ENCODE measurements around the gene ZFX. TPM values are rescaled to one million over a fixed set of nuclear protein-coding genes. Genes with fewer than 3 reads are reported as not detected.
"Not testable (repeated sequence)": the region's sequence is repeated elsewhere in the genome, so short reads cannot be mapped to it uniquely, and the experiment has no call there.

ZFX gene
- total RNA-seq, 1 experiment from 2014 or later, result 36.1 TPM

DNA sequence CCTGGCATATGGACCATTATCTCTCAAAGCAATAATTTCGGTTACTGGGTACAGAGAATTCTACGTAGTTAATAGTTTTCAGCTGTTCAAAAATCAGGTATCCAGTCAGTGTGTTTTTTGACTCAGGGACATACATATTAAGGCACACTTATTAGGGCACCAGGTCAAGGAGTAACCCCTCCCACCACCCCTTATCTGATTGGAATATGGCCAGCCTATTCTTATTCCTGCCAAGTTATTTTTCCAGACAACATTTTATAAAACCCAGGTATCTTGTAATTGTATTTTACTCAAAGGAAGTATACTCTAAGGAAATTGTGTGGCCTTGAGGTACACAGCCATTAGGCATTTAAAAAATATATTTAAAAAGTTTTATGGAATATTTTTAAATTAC, 4.3 kb downstream of the ZFX start:
- no peak overlapping the region for H3K4me3 ChIP-seq (ENCODE audit: low read depth, low read length)
- no peak overlapping the region for H3K4me3 Mint-ChIP-seq (ENCODE audit: unreplicated experiment)
- no peaks in the 10 kb centered on the region for H3K36me3 ChIP-seq (ENCODE audit: control insufficient read depth, insufficient read depth, low read length)
- H3K9me3 ChIP-seq, result no peaks in the 10 kb centered on the region
- peaks cover 14% of the 10 kb centered on the region for H3K4me1 Mint-ChIP-seq (ENCODE audit: low read depth, unreplicated experiment)
- H3K9me3 Mint-ChIP-seq (ENCODE audit: unreplicated experiment), result no peaks in the 10 kb centered on the region
- DNase-seq, result no peak
- no TSS peak for BruUV-seq (replicated peaks)
- CTCF ChIA-PET, result no interaction called here
- POLR2A ChIA-PET, result no interaction called here
- no peaks in the 10 kb centered on the region for H3K27me3 Mint-ChIP-seq (ENCODE audit: insufficient read depth, unreplicated experiment)
- TF ChIP-seq, protein P1, sequence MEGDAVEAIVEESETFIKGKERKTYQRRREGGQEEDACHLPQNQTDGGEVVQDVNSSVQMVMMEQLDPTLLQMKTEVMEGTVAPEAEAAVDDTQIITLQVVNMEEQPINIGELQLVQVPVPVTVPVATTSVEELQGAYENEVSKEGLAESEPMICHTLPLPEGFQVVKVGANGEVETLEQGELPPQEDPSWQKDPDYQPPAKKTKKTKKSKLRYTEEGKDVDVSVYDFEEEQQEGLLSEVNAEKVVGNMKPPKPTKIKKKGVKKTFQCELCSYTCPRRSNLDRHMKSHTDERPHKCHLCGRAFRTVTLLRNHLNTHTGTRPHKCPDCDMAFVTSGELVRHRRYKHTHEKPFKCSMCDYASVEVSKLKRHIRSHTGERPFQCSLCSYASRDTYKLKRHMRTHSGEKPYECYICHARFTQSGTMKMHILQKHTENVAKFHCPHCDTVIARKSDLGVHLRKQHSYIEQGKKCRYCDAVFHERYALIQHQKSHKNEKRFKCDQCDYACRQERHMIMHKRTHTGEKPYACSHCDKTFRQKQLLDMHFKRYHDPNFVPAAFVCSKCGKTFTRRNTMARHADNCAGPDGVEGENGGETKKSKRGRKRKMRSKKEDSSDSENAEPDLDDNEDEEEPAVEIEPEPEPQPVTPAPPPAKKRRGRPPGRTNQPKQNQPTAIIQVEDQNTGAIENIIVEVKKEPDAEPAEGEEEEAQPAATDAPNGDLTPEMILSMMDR (IDR thresholded peaks at IDR 0.05; ENCODE audit: insufficient read depth in 1 of 2, low read depth in 1 of 2, low read length in 1 of 2, severe bottlenecking in 1 of 2, unreplicated experiment in 1 of 2), result no peak
- H3K27me3 ChIP-seq (replicated peaks; ENCODE audit: control insufficient read depth, insufficient read depth, low read length), result no peaks in the 10 kb centered on the region
- no peak overlapping the region for H3K27ac Mint-ChIP-seq (ENCODE audit: unreplicated experiment)
- peaks cover 20% of the 10 kb centered on the region; the same call in 1 of the 2 replicates for H3K4me1 ChIP-seq
- peaks cover 43% of the 10 kb centered on the region for H3K36me3 Mint-ChIP-seq (ENCODE audit: insufficient read depth, unreplicated experiment)
- intact Hi-C loops (cut with micrococcal nuclease; ENCODE audit: unreplicated experiment), result loop anchor here (5.0 kb wide), 1 partner anchor 34 kb away; no protein-coding TSS in a partner anchor

DNA sequence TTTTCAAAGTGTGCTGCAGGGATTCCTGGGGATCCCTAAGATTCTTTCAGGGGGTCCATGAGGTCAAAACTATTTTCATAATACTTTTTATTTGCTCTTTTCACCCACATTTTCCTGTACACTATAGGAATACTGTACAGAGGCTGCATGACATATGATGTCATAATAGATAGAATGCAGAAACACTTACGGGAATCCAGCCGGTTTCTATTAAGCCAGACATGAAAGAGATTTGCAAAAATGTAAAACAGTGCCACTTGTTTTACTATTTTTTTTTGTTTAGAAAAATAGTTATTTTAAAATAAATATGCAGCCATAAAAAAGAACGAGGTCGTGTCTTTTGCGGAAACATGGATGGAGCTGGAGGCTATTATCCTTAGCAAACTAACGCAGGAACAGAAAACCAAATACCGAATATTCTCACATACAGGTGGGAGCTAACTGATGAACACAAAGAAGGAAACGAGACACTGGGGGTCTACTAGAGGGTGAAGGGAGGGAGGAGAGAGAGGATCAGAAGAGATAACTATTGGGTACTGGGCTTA, 5.0 kb downstream of the ZFX start:
- H3K36me3 Mint-ChIP-seq (ENCODE audit: insufficient read depth, unreplicated experiment), result peaks cover 43% of the 10 kb centered on the region
- H3K27me3 Mint-ChIP-seq (ENCODE audit: insufficient read depth, unreplicated experiment), result no peaks in the 10 kb centered on the region
- BruUV-seq (replicated peaks), result no TSS peak
- peaks cover 14% of the 10 kb centered on the region for H3K4me1 Mint-ChIP-seq (ENCODE audit: low read depth, unreplicated experiment)
- no peaks in the 10 kb centered on the region for H3K9me3 Mint-ChIP-seq (ENCODE audit: unreplicated experiment)
- Histone ChIP-seq H3K4me1 (peaks cover 20% of the 10 kb centered on the region; the same call in 1 of the 2 replicates), H3K4me3 (ENCODE audit: low read depth, low read length) (no peak overlapping the region), H3K9me3 (no peaks in the 10 kb centered on the region), H3K36me3 (ENCODE audit: control insufficient read depth, insufficient read depth, low read length) (no peaks in the 10 kb centered on the region), H3K27me3 (replicated peaks; ENCODE audit: control insufficient read depth, insufficient read depth, low read length) (no peaks in the 10 kb centered on the region)
- no peak overlapping the region for H3K4me3 Mint-ChIP-seq (ENCODE audit: unreplicated experiment)
- no peak for DNase-seq
- intact Hi-C loops (cut with micrococcal nuclease; ENCODE audit: unreplicated experiment), result loop anchor here (5.0 kb wide), 1 partner anchor 33 kb away; no protein-coding TSS in a partner anchor
- TF ChIP-seq, protein P1 (IDR thresholded peaks at IDR 0.05; ENCODE audit: insufficient read depth in 1 of 2, low read depth in 1 of 2, low read length in 1 of 2, severe bottlenecking in 1 of 2, unreplicated experiment in 1 of 2), result no peak
- H3K27ac Mint-ChIP-seq (ENCODE audit: unreplicated experiment), result no peak overlapping the region
- ChIA-PET POLR2A (no interaction called here), CTCF (no interaction called here)

DNA sequence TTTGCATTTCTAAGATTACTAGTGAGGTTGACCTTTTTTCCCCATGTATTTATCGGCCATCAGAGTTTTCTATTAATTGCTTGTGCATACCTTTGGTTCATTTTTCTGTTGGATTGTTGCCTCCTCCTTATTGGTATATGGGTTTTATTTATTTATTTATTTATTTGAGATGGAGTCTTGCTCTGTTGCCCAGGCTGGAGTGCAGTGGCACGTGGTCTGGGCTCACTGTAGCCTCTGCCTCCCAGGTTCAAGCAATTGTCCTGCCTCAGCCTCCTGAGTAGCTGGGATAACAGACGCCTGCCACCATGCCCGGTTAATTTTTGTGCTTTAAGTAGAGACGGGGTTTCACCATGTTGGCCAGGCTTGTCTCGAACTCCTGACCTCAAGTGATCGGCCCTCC, 6.2 kb downstream of the ZFX start:
- Mint-ChIP-seq H3K4me1 (ENCODE audit: low read depth, unreplicated experiment) (peaks cover 14% of the 10 kb centered on the region), H3K36me3 (ENCODE audit: insufficient read depth, unreplicated experiment) (peaks cover 33% of the 10 kb centered on the region)
- H3K27ac Mint-ChIP-seq (ENCODE audit: unreplicated experiment); BruUV-seq (replicated peaks); H3K9me3 Mint-ChIP-seq (ENCODE audit: unreplicated experiment); H3K27me3 Mint-ChIP-seq (ENCODE audit: insufficient read depth, unreplicated experiment); POLR2A ChIA-PET; CTCF ChIA-PET; H3K4me3 ChIP-seq (ENCODE audit: low read depth, low read length); intact Hi-C loops (cut with micrococcal nuclease; ENCODE audit: unreplicated experiment); H3K9me3 ChIP-seq; DNase-seq; H3K27me3 ChIP-seq (replicated peaks; ENCODE audit: control insufficient read depth, insufficient read depth, low read length); H3K4me3 Mint-ChIP-seq (ENCODE audit: unreplicated experiment); H3K36me3 ChIP-seq (ENCODE audit: control insufficient read depth, insufficient read depth, low read length): not testable (repeated sequence)
- H3K4me1 ChIP-seq, result peaks cover 20% of the 10 kb centered on the region; the same call in 1 of the 2 replicates
